Omental fat pad (tissue), 4 donors: ENCODE results near the gene SLC17A8. TPM values are rescaled to one million over a fixed set of nuclear protein-coding genes. Genes with fewer than 3 reads are reported as not detected.

Experiments used
- ATAC-seq: fragments of 150-250 bp; one replicate; pipeline ENCODE4 v1.9.1; 2016; ENCODE audit warnings: mild to moderate bottlenecking, moderate library complexity; ENCODE audit not compliant: low FRiP score
- DNase-seq: peaks from one replicate; pipeline ENCODE4 v3.0.0-alpha.2; 2019; ENCODE audit warnings: low spot score
- total RNA-seq, 4 donors: library from RNA; depleted of rRNA; stranded (reverse); fragments of >200 nt; gene quantifications; one replicate each; pipeline ENCODE4 v1.1.0, GENCODE V29; 2016
- TF ChIP-seq, protein P1 (sequence below), 3 donors: fragments of 450-650 bp; IDR thresholded peaks; one replicate each; pipeline ENCODE4 v1.5.1; 2016 to 2017; ENCODE audit warnings: antibody characterized with exemption in 3 of 3, mild to moderate bottlenecking in 3 of 3, moderate library complexity in 2 of 3

SLC17A8 gene
- total RNA-seq, 4 donors from 2014 or later = not detected

DNA sequence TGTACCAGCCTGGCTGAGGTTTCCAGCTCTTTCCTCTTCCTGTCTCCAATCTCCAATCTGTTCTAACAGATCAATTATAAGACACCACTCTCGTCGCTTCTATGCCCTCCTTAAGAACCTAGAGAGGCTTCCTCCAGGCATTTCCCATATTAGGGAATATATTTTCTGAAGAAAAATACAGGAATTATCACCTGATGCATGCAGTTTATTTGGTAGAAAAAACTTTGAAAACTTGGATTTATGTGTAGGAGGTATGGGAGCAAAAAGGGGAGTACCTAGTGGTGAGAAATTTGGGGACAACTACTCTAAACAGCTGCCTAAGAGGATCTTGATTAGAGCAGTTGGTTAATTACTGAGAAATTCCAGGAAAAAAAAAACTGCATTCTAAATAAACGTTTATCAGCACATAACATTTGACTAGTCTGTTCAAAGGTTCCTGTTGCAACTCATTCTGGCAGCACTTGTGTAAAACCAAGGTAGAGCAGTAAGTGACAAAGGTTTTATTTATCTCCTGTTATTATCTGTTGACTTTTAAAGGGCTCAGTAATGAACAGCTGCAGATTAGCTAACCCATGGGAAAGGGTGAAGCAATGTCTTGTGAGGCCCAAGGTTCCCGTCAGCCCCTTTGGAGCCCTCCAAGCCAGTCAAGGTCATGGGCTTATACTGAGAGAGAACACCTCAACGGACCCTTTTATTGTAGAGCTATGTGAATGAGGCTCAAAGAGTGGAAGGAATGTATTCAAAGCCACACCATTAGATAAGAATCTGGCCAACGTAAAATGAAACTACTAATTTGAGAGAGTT lies 80.4 kb downstream of the SLC17A8 start:
- DNase-seq = no peak
- no peak for ATAC-seq
- TF ChIP-seq, protein P1, sequence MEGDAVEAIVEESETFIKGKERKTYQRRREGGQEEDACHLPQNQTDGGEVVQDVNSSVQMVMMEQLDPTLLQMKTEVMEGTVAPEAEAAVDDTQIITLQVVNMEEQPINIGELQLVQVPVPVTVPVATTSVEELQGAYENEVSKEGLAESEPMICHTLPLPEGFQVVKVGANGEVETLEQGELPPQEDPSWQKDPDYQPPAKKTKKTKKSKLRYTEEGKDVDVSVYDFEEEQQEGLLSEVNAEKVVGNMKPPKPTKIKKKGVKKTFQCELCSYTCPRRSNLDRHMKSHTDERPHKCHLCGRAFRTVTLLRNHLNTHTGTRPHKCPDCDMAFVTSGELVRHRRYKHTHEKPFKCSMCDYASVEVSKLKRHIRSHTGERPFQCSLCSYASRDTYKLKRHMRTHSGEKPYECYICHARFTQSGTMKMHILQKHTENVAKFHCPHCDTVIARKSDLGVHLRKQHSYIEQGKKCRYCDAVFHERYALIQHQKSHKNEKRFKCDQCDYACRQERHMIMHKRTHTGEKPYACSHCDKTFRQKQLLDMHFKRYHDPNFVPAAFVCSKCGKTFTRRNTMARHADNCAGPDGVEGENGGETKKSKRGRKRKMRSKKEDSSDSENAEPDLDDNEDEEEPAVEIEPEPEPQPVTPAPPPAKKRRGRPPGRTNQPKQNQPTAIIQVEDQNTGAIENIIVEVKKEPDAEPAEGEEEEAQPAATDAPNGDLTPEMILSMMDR (IDR thresholded peaks at IDR 0.05) = no peak

DNA sequence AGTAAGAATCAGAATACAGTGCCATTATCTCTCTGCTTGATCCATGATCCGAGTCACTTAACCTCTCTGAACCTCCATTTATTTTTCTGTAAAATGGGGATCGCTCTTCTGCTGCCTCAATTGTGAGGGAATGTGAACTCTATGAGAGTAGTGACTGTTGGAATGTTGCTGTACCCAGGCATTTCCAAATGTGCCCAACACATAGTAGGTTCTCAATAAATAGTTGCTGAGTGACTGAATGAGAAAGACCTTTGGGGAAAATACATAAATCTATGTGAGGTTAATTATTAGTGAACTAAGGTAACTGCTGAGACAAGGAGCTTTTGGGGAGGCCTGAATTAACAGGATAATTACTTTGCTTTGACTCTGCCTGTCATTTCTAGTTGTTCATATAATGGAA lies 82.9 kb downstream of the SLC17A8 start:
- no peak for ATAC-seq
- TF ChIP-seq, protein P1 (IDR thresholded peaks at IDR 0.05) = no peak

DNA sequence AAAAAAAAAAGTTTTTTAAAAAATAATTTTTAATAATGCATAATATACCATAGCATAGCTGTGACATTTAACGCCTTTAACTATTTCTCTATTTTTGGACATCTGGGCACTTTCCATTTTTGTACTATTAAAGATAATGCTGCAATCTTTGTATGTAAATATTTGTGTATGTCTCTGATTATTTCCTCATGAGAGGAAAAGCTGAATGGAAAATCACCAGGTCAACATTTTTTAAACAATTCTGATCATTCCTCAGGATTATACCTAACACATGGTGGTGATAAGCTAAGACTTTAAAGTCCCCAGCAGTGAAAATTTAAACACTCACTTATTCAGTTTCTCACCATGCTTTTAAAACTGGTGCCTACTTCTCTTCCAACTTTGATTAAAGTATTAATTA lies 85.5 kb downstream of the SLC17A8 start:
- DNase-seq (no peak), ATAC-seq (no peak)
- TF ChIP-seq, protein P1 (IDR thresholded peaks at IDR 0.05) = no peak

More for the DNA sequence above, 82.9 kb downstream of the SLC17A8 start:
- DNase-seq = no peak

DNA sequence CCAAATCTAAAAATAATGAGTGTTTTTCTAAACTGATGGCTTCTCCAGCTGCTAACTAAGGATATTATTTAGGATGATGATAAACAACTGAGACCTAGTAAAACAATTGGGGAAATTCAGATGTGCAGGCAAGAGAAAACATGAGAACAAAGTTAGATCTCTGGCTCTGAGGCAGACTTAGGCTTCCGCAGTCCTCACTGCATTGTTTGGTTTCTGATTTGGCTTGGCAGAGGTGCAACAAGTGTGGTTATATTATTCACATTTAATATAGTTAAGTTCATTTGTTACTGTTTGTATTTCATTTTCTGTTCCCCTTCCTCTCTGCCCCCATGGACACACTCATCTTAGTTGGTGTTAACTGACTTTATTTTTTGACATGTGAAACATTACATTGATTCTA lies 86.6 kb downstream of the SLC17A8 start:
- TF ChIP-seq, protein P1 (IDR thresholded peaks at IDR 0.05) = no peak
- ATAC-seq (no peak), DNase-seq (no peak)

DNA sequence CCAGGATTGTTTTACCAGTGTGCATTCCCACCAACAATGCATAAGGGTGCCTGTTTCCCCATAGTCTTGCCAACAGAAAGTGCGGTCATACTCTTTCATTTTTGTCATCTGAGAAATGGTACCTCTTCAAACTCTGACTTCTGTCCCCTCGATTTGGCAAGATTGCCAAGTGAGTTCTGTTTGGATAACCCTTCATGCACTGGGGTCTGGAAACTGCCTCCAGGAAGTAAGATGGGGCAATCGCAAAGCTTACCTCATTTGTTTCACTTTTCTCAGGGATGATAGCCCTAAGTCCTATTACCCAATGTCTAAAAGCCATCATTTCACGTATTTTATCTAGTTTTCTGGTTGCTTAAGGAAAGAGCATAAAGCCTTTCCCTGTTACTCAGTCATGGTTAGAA lies 88.2 kb downstream of the SLC17A8 start:
- ATAC-seq (no peak), DNase-seq (no peak)
- TF ChIP-seq, protein P1 (IDR thresholded peaks at IDR 0.05) = no peak

DNA sequence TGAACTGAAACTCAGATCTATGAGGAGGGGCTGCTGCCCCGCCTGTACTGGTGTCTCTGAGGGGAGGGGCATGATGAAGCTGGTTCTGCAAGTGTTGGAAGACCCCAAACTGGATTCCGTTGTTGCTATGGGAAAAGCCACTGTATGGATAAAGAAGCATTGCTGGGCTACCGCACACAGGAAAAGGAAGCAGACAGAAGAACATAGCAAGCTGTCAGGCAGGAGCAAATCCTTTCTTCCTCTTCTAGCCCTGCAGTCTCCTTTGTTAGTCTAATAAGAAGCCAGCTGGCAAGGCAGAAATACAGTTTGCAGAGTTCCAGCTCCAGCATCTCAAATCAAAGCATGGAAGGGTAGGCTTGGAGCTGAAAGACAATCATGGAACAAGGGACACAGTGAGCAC lies 90.5 kb downstream of the SLC17A8 start:
- DNase-seq (no peak), ATAC-seq (no peak)
- TF ChIP-seq, protein P1 (IDR thresholded peaks at IDR 0.05) = no peak

DNA sequence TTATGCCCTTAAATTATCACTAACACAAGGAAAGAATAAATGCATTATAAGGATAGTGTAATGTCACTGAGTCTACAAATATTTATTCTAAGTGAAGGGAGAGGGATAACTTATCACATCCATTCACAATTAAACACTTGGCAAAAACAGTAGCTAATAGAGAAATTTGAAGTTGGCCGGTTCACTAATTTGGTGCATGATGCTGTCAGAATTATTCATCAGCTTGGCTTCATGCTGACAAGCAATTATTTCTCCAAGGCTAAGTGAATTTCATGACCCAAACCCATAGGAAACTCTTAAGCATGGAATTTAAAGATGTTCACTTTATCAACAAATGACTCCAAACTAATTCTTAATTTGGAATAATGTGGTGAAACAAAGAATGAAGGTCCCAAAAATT lies 91.8 kb downstream of the SLC17A8 start:
- no peak for ATAC-seq
- DNase-seq = no peak
- TF ChIP-seq, protein P1 (IDR thresholded peaks at IDR 0.05) = no peak
